ENCODE measurements around the gene SVIL.
"Not testable (repeated sequence)": the region's sequence is repeated elsewhere in the genome, so short reads cannot be mapped to it uniquely, and the experiment has no call there.

The SVIL gene

DNA sequence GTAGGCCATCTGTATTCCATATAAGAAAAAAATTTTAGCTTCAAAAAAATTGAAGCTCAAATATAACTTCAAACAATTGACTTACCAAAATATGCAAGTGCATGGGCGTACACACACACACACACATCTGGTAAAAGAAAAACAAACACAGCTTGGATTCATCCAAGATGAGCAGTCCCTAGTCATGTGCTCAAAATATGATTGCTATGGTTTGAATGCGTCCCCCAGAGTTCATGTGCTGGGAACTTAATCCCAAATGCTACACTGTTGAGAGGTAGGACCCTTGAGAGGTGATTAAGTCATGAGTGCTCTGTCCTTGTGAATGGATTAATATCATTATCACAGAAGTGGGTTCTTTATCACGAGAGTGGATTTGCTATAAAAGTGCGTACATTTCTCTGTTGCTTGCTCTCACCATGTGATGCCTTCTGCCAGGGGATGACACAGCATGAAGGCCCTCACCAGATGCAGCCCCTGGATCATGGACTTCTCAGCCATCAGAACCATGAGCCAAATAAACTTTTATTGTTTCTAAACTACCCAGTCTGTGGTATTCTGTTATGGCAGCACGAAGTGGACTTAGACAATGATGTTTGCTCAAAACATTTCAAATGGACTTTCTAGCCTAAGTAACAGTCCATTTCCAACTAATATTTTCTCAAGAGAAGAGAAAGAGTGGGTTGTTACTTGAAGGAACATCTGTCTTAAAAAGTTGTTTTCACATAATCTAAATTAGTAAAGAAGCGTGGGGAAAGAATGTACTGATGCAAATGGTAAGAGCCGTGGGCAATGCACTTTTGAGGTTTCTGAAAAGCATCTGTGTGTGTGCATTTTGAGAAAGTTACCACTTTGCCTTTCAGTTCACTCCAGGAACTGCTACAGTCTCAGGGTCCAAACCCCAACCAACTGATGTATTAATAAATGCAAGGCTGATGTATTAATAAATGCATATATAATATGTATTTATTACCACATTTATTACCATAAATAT lies 15.1 kb upstream of the SVIL start:
- no peak for DNase-seq

GRCh38 chr10:29648983-29649268 lies 14.2 kb upstream of the SVIL start:
- no peak for DNase-seq

- DNase-seq, result peak in 1 of 2 donors; percentile 13
Observed at GRCh38 chr10:29648114-29648982, 13.6 kb upstream of the SVIL start.

- no peak for DNase-seq
Observed at GRCh38 chr10:29647478-29647877, 12.7 kb upstream of the SVIL start.

- no peak for DNase-seq
Observed at GRCh38 chr10:29646960-29647461, 12.2 kb upstream of the SVIL start.

GRCh38 chr10:29646238-29646902 lies 11.6 kb upstream of the SVIL start:
- DNase-seq, result peak in 1 of 2 donors; percentile 32

GRCh38 chr10:29643771-29644501 lies 9.2 kb upstream of the SVIL start:
- DNase-seq, result no peak

DNA sequence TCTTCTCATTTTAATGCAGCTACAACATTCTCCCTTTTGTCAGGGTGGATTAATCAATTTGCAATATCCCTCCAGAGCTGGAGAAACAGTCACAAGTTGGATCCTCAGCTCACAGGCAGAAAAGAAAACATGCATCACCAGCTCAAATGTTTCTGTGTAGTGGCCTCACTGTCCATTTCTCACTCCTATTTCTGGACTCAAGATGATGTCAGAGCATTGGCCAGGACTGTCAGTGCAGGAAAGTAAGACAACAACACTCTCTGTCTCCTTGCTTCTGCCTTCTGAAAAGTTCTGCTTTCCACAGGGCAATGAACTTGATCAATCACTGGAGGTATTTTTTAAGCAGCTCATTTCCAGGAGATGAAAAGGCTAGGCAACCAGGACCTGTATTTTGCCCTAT lies 8.2 kb upstream of the SVIL start:
- DNase-seq, result no peak

GRCh38 chr10:29637537-29637936 lies 2.8 kb upstream of the SVIL start:
- no peak for DNase-seq

- DNase-seq, result no peak
Observed at GRCh38 chr10:29636178-29636577, 1.4 kb upstream of the SVIL start.

- DNase-seq, result no peak
Observed at GRCh38 chr10:29635711-29636144, 957 bp upstream of the SVIL start.

DNA sequence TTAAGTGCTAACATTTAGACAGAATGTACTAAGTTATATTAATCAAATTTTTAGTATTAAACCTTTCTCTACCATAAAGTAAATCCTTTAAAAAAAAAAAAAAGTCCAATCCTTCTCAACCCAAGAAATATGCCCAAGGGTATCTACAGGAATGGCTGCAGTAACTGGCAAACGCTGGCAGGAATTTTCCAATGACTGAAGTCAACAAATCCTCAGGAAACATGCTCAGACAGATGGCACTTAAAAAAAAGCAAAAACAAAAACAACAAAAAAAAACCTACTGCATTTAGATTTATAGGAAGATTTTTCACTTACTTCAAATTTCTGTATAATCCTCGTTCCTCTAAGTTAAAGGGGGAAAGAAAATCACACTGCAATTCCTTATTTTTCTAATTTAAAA lies 666 bp downstream of the SVIL start:
- no peak for DNase-seq

DNA sequence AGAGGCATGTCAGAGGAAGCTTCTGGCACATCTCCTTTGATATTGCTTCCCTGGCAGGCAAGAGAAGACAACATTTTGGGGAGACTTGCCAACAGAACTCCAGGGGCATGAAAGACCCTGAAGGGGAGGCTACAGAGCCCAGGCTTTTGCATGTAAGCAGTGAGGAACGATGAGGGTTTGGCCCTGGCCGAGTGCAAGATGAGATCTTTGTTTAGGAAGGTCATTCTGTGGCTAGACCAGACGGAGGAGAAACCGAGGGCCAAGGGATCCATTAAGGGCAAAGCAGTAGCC lies 3.8 kb downstream of the SVIL start:
- DNase-seq, result no peak

DNA sequence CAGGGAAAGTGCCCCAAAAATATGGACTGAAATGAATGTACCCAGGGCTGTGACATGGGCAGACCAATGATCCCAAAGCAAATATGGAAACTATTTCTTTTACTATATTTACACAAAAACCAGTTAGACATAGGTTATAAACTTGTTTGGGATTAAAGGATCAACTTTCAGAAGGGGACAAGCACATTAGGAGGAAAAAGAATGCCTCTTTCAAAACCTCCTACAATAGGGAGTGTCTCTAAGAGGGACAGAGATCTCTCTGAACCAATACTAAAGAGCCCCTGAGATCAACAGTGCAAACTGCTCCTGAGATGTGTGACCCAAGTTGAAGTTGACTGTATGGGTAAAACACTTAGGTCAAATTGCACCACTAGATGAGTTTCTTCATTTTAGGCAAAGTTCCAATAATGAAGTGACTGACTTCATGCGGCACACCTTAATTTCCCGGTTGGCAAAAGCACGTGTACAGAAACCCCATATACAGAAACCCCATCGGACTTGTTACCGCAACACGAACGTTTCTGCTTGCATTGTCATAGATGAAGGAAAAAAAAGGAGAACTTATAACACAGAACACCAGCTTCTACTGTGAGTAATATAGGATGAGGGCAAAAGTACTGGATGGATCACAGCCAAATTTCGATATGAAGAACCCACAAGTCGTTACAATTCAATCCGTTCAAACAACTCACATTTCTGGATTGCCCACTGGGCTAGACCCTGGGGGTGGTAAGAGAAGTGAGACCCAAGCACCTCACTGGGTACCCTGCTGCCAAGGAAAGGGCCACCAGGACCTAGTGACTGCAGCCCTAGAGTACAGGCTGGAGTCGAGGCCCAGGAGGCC lies 4.3 kb downstream of the SVIL start:
- DNase-seq, result no peak

GRCh38 chr10:29628912-29629526 lies 5.8 kb downstream of the SVIL start:
- no peak for DNase-seq

- no peak for DNase-seq
Observed at GRCh38 chr10:29628311-29628710, 6.5 kb downstream of the SVIL start.

DNA sequence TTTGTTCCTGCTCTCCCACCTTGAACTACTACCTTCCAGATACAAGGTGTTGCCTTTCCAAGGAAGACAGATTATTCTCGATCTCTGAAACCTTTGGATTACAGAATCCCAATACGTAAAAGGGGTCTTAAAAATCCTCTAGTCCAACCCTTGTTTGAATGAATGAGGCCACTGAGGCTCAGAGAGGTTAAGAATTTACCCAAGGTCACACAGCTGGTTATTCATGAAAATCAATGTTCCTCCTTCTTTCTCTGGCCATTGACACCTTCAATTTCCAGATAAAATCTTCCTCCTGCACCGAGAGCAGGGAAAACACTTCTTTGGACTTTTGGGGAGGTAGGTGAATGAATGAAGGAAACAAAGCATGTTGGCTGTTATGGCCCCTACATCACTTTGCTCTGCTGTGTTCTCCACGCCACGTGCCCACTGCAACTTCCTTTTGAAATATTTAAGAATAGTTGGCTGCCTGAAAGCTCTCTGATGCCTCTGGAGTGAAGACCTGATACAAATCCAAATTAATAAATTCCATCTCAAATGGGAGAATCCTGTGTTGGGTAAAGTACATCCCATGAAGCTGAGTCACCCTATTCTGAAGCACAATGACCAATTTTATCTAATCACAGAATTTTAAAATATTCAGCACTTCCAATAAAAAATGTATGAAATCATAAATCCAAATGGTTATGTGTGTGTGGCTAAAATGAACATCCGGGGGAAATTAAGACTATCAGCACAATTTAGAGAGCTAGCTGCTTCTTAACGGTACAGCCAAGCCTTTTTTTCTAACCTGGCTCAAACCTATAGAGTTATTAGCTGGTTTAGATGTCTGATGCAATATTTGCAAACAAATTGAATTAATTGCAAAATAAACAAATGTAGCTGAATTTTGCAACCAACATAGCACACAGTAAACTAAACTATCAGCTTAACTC lies 7.3 kb downstream of the SVIL start:
- DNase-seq, result no peak

DNA sequence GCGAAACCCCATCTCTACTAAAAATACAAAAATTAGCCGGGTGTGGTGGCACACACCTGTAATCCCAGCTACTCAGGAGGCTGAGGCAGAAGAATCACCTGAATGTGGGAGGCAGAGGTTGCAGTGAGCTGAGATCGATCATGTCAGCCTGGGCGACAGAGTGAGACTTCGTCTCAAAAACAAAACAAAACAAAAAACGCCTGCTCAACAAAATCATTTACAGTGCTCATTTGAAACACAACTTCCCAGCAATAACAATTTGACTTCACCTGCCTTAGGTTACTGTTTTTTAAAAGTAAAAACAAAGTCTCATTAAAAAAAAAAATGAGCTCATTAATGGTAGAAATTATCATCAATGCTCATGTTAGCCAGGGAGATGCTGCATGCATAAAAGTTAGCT lies 10.4 kb downstream of the SVIL start:
- DNase-seq, result not testable (repeated sequence)

DNA sequence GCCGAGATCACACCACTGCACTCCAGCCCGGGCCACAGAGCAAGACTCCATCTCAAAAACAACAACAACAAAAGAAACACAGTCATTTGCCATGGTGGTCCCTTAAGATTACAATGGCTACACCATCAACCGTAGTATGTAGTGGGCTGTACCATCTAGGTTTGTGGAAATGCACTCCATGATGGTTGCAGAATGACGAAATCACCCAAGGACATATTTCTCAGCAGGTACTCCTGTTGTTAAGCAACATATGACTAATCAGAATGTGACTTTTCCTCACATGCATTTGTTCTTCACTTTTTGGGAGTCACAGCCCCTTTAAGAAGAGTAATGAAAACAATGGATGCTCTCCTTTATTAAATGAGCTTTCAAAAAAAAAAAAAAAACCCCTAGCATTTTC lies 11.0 kb downstream of the SVIL start:
- no peak for DNase-seq

GRCh38 chr10:29622382-29622922 lies 12.3 kb downstream of the SVIL start:
- DNase-seq, result no peak
